ENCODE results near the gene FAM131A. TPM values are rescaled to one million over a fixed set of nuclear protein-coding genes. Genes with fewer than 3 reads are reported as not detected.
A peak's percentile ranks its signal among the peaks of the same experiment; 100 is the strongest.

Gene FAM131A
- total RNA-seq, 1 experiment from 2014 or later, result 23.0 TPM

GRCh38 chr3:184343200-184343876, 5.9 kb downstream of the FAM131A start (continued):
- no peak for TF ChIP-seq E2F1 (CRISPR knock-in tag; IDR thresholded peaks at IDR 0.05)
- no peak for TF ChIP-seq ZNF396 (CRISPR knock-in tag; IDR thresholded peaks at IDR 0.05; ENCODE audit: borderline replicate concordance)
- TF ChIP-seq GTF2I (CRISPR knock-in tag; conservative IDR thresholded peaks at IDR 0.05), result no peak
- no peak for TF ChIP-seq ZNF532 (CRISPR knock-in tag; IDR thresholded peaks at IDR 0.05; ENCODE audit: borderline replicate concordance)

- H3K4me3 Mint-ChIP-seq, result no peak overlapping the region
- CTCF ChIA-PET, result interaction anchor here (0.6 to 2.9 kb wide), 21 partner anchors 7 to 433 kb away, joined by 3 to 20 read pairs (median 4); partner anchors contain the start of genes EEF1AKMT4, EPHB3 and FAM131A
- no peaks in the 10 kb centered on the region for H3K9me3 Mint-ChIP-seq
- TF ChIP-seq RELA (CRISPR knock-in tag; IDR thresholded peaks at IDR 0.05; ENCODE audit: borderline replicate concordance) (no peak), JAZF1 (CRISPR knock-in tag; IDR thresholded peaks at IDR 0.05) (no peak), MLX (CRISPR knock-in tag; IDR thresholded peaks at IDR 0.05) (no peak), ZNF671 (CRISPR knock-in tag; IDR thresholded peaks at IDR 0.05) (no peak), ETV6 (CRISPR knock-in tag; IDR thresholded peaks at IDR 0.05) (no peak)
- POLR2A ChIA-PET, result interaction anchor here (0.5 to 1.1 kb wide), 4 partner anchors 8 to 73 kb away, joined by 3 to 4 read pairs (median 3); partner anchors contain the start of genes CLCN2, FAM131A and POLR2H
- ATAC-seq (no peak), DNase-seq (ENCODE audit: low spot score) (no peak)
- H3K27me3 Mint-ChIP-seq (ENCODE audit: low read depth), result no peaks in the 10 kb centered on the region
- no peak overlapping the region for H3K27ac Mint-ChIP-seq
- H3K4me1 Mint-ChIP-seq, result peaks cover 18% of the 10 kb centered on the region
- H3K36me3 Mint-ChIP-seq, result peaks cover 15% of the 10 kb centered on the region; the same call in 1 of the 2 replicates
These were observed 7.3 kb downstream of the FAM131A start for GRCh38 chr3:184344579-184345316.

DNA sequence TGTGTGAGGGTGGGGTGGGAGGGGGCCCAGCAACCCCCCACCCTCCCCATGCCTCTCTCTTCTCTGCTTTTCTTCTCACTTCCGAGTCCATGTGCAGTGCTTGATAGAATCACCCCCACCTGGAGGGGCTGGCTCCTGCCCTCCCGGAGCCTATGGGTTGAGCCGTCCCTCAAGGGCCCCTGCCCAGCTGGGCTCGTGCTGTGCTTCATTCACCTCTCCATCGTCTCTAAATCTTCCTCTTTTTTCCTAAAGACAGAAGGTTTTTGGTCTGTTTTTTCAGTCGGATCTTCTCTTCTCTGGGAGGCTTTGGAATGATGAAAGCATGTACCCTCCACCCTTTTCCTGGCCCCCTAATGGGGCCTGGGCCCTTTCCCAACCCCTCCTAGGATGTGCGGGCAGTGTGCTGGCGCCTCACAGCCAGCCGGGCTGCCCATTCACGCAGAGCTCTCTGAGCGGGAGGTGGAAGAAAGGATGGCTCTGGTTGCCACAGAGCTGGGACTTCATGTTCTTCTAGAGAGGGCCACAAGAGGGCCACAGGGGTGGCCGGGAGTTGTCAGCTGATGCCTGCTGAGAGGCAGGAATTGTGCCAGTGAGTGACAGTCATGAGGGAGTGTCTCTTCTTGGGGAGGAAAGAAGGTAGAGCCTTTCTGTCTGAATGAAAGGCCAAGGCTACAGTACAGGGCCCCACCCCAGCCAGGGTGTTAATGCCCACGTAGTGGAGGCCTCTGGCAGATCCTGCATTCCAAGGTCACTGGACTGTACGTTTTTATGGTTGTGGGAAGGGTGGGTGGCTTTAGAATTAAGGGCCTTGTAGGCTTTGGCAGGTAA, 8.1 kb downstream of the FAM131A start:
- Mint-ChIP-seq H3K27ac (peak overlapping the region; percentile 78), H3K9me3 (no peaks in the 10 kb centered on the region), H3K27me3 (ENCODE audit: low read depth) (no peaks in the 10 kb centered on the region), H3K4me1 (peaks cover 16% of the 10 kb centered on the region), H3K36me3 (peaks cover 14% of the 10 kb centered on the region; the same call in 1 of the 2 replicates), H3K4me3 (no peak overlapping the region; the same call in 1 of the 2 replicates)
- CTCF ChIA-PET, result interaction anchor here (0.5 to 2.9 kb wide), 25 partner anchors 8 to 1460 kb away, joined by 3 to 20 read pairs (median 4); partner anchors contain the start of genes EEF1AKMT4, EPHB3 and FAM131A
- POLR2A ChIA-PET, result interaction anchor here (0.5 to 1.1 kb wide), 6 partner anchors 9 to 168 kb away, joined by 3 to 4 read pairs (median 3); partner anchors contain the start of genes CLCN2, FAM131A and POLR2H
- TF ChIP-seq, protein P1, sequence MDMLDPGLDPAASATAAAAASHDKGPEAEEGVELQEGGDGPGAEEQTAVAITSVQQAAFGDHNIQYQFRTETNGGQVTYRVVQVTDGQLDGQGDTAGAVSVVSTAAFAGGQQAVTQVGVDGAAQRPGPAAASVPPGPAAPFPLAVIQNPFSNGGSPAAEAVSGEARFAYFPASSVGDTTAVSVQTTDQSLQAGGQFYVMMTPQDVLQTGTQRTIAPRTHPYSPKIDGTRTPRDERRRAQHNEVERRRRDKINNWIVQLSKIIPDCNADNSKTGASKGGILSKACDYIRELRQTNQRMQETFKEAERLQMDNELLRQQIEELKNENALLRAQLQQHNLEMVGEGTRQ (CRISPR knock-in tag; IDR thresholded peaks at IDR 0.05), result peak; percentile 53
- TF ChIP-seq, protein P2, sequence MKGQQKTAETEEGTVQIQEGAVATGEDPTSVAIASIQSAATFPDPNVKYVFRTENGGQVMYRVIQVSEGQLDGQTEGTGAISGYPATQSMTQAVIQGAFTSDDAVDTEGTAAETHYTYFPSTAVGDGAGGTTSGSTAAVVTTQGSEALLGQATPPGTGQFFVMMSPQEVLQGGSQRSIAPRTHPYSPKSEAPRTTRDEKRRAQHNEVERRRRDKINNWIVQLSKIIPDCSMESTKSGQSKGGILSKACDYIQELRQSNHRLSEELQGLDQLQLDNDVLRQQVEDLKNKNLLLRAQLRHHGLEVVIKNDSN (CRISPR knock-in tag; IDR thresholded peaks at IDR 0.05), result peak; percentile 73; the same call in 1 of the 2 replicates
- TF ChIP-seq FOXP1 (CRISPR knock-in tag; IDR thresholded peaks at IDR 0.05; ENCODE audit: borderline replicate concordance) (0 out of 2 replicates have a peak, but pooled peaks have one; percentile 27), ZNF423 (CRISPR knock-in tag; IDR thresholded peaks at IDR 0.05) (0 out of 2 replicates have a peak, but pooled peaks have one; percentile 19), MLX (CRISPR knock-in tag; IDR thresholded peaks at IDR 0.05) (no peak)
- DNase-seq (ENCODE audit: low spot score) (peak; percentile 73), ATAC-seq (peak; percentile 92)

Measured in WTC11 (cell line).